IMR-90 (cell line): ENCODE data around the gene RNF182. TPM values are rescaled to one million over a fixed set of nuclear protein-coding genes. Genes with fewer than 3 reads are reported as not detected.

Experiments used
- ATAC-seq: fragments of 200-7000 bp; cut with Tn5 transposase; 2 replicates; pipeline ENCODE4 v1.9.1; 2020; ENCODE audit warnings: low read depth, mild to moderate bottlenecking, moderate library complexity
- BruUV-seq: library from RNA; stranded (reverse); fragments of 400-500 nt; replicated peaks from 2 replicates; lab custom pipeline; 2021; lab: Mats Ljungman, UMichigan
- CTCF ChIA-PET: fragments of 300-600 bp; formaldehyde crosslinking; extraction: SDS; loops from one replicate; lab custom pipeline; 2021; ENCODE audit warnings: antibody characterized with exemption; lab: Yijun Ruan, JAX
- POLR2A ChIA-PET: fragments of 300-600 bp; sonication (Branson Sonifier 250); formaldehyde crosslinking; loops from one replicate; lab custom pipeline; 2022; ENCODE audit warnings: antibody characterized with exemption; ENCODE audit not compliant: unreplicated experiment; lab: Charles Lee
- DNase-seq: peaks from one replicate; pipeline ENCODE4 v3.0.0; 2013
- H2AFZ ChIP-seq: replicated peaks from 2 replicates; pipeline ENCODE3; 2013; ENCODE audit warnings: low read length, mild to moderate bottlenecking; ENCODE audit not compliant: poor library complexity
- H2AK5ac ChIP-seq: 2 replicates; pipeline ENCODE4 v1.6.1; 2013; ENCODE audit warnings: low read depth, low read length, inconsistent platforms
- H2AK9ac ChIP-seq: replicated peaks from 2 replicates; pipeline ENCODE3; 2013; ENCODE audit warnings: mild to moderate bottlenecking, low read depth, low read length, moderate library complexity; ENCODE audit not compliant: poor library complexity
- H2BK120ac ChIP-seq: 2 replicates; pipeline ENCODE4 v1.6.1; 2013; ENCODE audit warnings: low read depth, low read length, inconsistent platforms
- H2BK15ac ChIP-seq: 3 replicates; pipeline ENCODE4 v1.6.1; 2013; ENCODE audit warnings: low read depth, low read length, inconsistent platforms
- H2BK20ac ChIP-seq: 2 replicates; pipeline ENCODE4 v1.6.1; 2013; ENCODE audit warnings: low read depth, mild to moderate bottlenecking, inconsistent platforms, low read length, moderate library complexity
- H2BK5ac ChIP-seq: 2 replicates; pipeline ENCODE4 v1.6.1; 2013; ENCODE audit warnings: mild to moderate bottlenecking, low read depth, low read length, inconsistent platforms; ENCODE audit not compliant: poor library complexity, severe bottlenecking
- H3K14ac ChIP-seq: replicated peaks from 2 replicates; pipeline ENCODE4 v1.6.1; 2013; ENCODE audit warnings: low read depth, low read length, inconsistent platforms
- H3K18ac ChIP-seq: 2 replicates; pipeline ENCODE4 v1.6.1; 2013; ENCODE audit warnings: low read depth, low read length, control low read depth
- H3K23ac ChIP-seq: 2 replicates; pipeline ENCODE4 v1.6.1; 2013; ENCODE audit warnings: low read depth, low read length, inconsistent platforms
- H3K27ac ChIP-seq: 2 replicates; pipeline ENCODE4 v1.5.1; 2013; ENCODE audit warnings: mild to moderate bottlenecking, control low read depth, low read length; ENCODE audit not compliant: insufficient read depth
- H3K27me3 ChIP-seq: 2 replicates; pipeline ENCODE4 v1.6.1; 2013; ENCODE audit warnings: low read length; ENCODE audit not compliant: control insufficient read depth, insufficient read depth
- H3K36me3 ChIP-seq: 2 replicates; pipeline ENCODE4 v1.6.1; 2013; ENCODE audit warnings: low read length, mixed read lengths; ENCODE audit not compliant: control insufficient read depth, insufficient read depth
- H3K4ac ChIP-seq: 2 replicates; pipeline ENCODE4 v1.6.1; 2013; ENCODE audit warnings: low read depth, low read length, inconsistent platforms
- H3K4me1 ChIP-seq: 2 replicates; pipeline ENCODE4 v1.6.1; 2013; ENCODE audit warnings: low read length, mixed read lengths; ENCODE audit not compliant: control insufficient read depth, insufficient read depth
- H3K4me2 ChIP-seq: 2 replicates; pipeline ENCODE4 v1.6.1; 2013; ENCODE audit warnings: low read depth, mild to moderate bottlenecking, control low read depth, low read length, moderate library complexity
- H3K4me3 ChIP-seq: 2 replicates; pipeline ENCODE4 v1.5.1; 2013; ENCODE audit warnings: low read depth, mild to moderate bottlenecking, control low read depth, low read length, moderate library complexity; ENCODE audit not compliant: insufficient read depth
- H3K56ac ChIP-seq: 2 replicates; pipeline ENCODE4 v1.6.1; 2013; ENCODE audit warnings: low read length, inconsistent platforms; ENCODE audit not compliant: insufficient read depth; ENCODE audit errors: extremely low read depth
- H3K79me1 ChIP-seq, 2 experiments: 2 replicates each; pipeline ENCODE4 v1.6.1; 2013; ENCODE audit warnings: low read length in 2 of 2, inconsistent platforms in 1 of 2, low read depth in 1 of 2
- H3K9ac ChIP-seq: 2 replicates; pipeline ENCODE4 v1.6.1; 2013; ENCODE audit warnings: low read depth, low read length, control low read depth
- H3K9me1 ChIP-seq: 2 replicates; pipeline ENCODE4 v1.6.1; 2013; ENCODE audit warnings: low read length, inconsistent platforms; ENCODE audit not compliant: insufficient read depth
- H3K9me3 ChIP-seq: 2 replicates; pipeline ENCODE4 v1.6.1; 2013; ENCODE audit warnings: low read length; ENCODE audit not compliant: control insufficient read depth, insufficient read depth
- H4K20me1 ChIP-seq: 2 replicates; pipeline ENCODE4 v1.6.1; 2013; ENCODE audit warnings: low read length, inconsistent platforms; ENCODE audit not compliant: insufficient read depth
- H4K5ac ChIP-seq: 2 replicates; pipeline ENCODE4 v1.6.1; 2013; ENCODE audit warnings: mild to moderate bottlenecking, low read depth, low read length, control low read depth
- H4K8ac ChIP-seq, 2 experiments: 2 replicates each; pipeline ENCODE4 v1.6.1; 2013; ENCODE audit warnings: low read depth in 2 of 2, low read length in 2 of 2, control low read depth in 1 of 2, inconsistent platforms in 1 of 2
- H4K91ac ChIP-seq: 2 replicates; pipeline ENCODE4 v1.6.1; 2013; ENCODE audit warnings: low read depth, low read length, inconsistent platforms; ENCODE audit not compliant: insufficient read depth
- BHLHE40 ChIP-seq: fragments of 150-350 bp; IDR thresholded peaks from 2 replicates; pipeline ENCODE4 v1.6.1; 2016; ENCODE audit warnings: mild to moderate bottlenecking, low read depth, low read length
- CEBPB ChIP-seq: IDR thresholded peaks from 2 replicates; pipeline ENCODE4 v1.6.1; 2012; ENCODE audit warnings: low read depth, low read length, improper control_type of control experiment
- CHD1 ChIP-seq: IDR thresholded peaks from 2 replicates; pipeline ENCODE4 v1.6.1; 2012; ENCODE audit warnings: low read depth, low read length, improper control_type of control experiment
- CTCF ChIP-seq: conservative IDR thresholded peaks from 2 replicates; pipeline ENCODE4 v1.5.1; 2012; ENCODE audit warnings: mild to moderate bottlenecking, low read depth, low read length, improper control_type of control experiment
- ELK1 ChIP-seq: fragments of 150-350 bp; IDR thresholded peaks from 2 replicates; pipeline ENCODE4 v1.6.1; 2016; ENCODE audit warnings: low read depth, mild to moderate bottlenecking, low read length, moderate library complexity, borderline replicate concordance
- FOS ChIP-seq: fragments of 150-350 bp; IDR thresholded peaks from 2 replicates; pipeline ENCODE4 v1.6.1; 2016; ENCODE audit warnings: low read depth, low read length
- MAFK ChIP-seq: IDR thresholded peaks from 2 replicates; pipeline ENCODE4 v1.6.1; 2012; ENCODE audit warnings: low read depth, low read length, improper control_type of control experiment
- MAZ ChIP-seq: IDR thresholded peaks from 2 replicates; pipeline ENCODE4 v1.6.1; 2012; ENCODE audit warnings: low read depth, mild to moderate bottlenecking, low read length, improper control_type of control experiment, moderate library complexity, borderline replicate concordance
- MXI1 ChIP-seq: IDR thresholded peaks from 2 replicates; pipeline ENCODE4 v1.6.1; 2012; ENCODE audit warnings: low read depth, mild to moderate bottlenecking, low read length, moderate library complexity, borderline replicate concordance
- NFE2L2 ChIP-seq: fragments of 150-350 bp; IDR thresholded peaks from 2 replicates; pipeline ENCODE4 v1.6.1; 2016; ENCODE audit warnings: low read depth, mild to moderate bottlenecking, low read length
- POLR2A ChIP-seq: IDR thresholded peaks from 2 replicates; pipeline ENCODE4 v1.6.1; 2012; ENCODE audit warnings: mild to moderate bottlenecking, low read depth, low read length
- RAD21 ChIP-seq: IDR thresholded peaks from 2 replicates; pipeline ENCODE4 v1.6.1; 2012; ENCODE audit warnings: low read length, improper control_type of control experiment
- RCOR1 ChIP-seq: IDR thresholded peaks from 2 replicates; pipeline ENCODE4 v1.6.1; 2012; ENCODE audit warnings: mild to moderate bottlenecking, low read length, improper control_type of control experiment; ENCODE audit not compliant: insufficient replicate concordance
- RFX5 ChIP-seq: IDR thresholded peaks from 2 replicates; pipeline ENCODE4 v1.8.0; 2012; ENCODE audit warnings: low read depth, mild to moderate bottlenecking, low read length, moderate library complexity
- SMC3 ChIP-seq: fragments of 150-350 bp; IDR thresholded peaks from 2 replicates; pipeline ENCODE4 v1.6.1; 2016; ENCODE audit warnings: low read depth, mild to moderate bottlenecking, antibody characterized with exemption, low read length, moderate library complexity
- USF2 ChIP-seq: fragments of 150-350 bp; IDR thresholded peaks from 2 replicates; pipeline ENCODE4 v1.6.1; 2017; ENCODE audit warnings: mild to moderate bottlenecking, antibody characterized with exemption, low read length, low read depth
- WGBS, 2 experiments: methylation state at CpG; one replicate each; pipeline versions ENCODE4 v1.1.5 to v1.1.7; 2013; ENCODE audit warnings: missing lambda C conversion rate in 2 of 2; ENCODE audit not compliant: insufficient read length in 1 of 2; ENCODE audit errors: extremely low coverage in 2 of 2; 5-methylcytosine and 5-hydroxymethylcytosine counted together
- dilution Hi-C: fragments of 300-500 bp; cut with HindIII; formaldehyde crosslinking; loops from one replicate; pipeline ENCODE4 v1.14.3; 2018; ENCODE audit warnings: low sequenced_read_pairs; ENCODE audit not compliant: unreplicated experiment
- in situ Hi-C: fragments of 300-500 bp; cut with MboI; formaldehyde crosslinking; loops from 3 replicates; pipeline ENCODE4 v1.14.3; 2019; ENCODE audit warnings: low sequenced_read_pairs, inconsistent platforms, mixed read lengths
- intact Hi-C: fragments of 100-400 bp; cut with micrococcal nuclease; formaldehyde crosslinking; loops from 2 replicates; pipeline ENCODE4 v1.10.0; 2022
- polyA plus RNA-seq, 3 experiments: library from polyadenylated mRNA; depleted of rRNA; stranded (reverse); fragments of >200 nt; gene quantifications; 2 replicates each; pipeline ENCODE4 v1.2.3, GENCODE V29; 2012; ENCODE audit warnings: low replicate concordance in 1 of 3
- total RNA-seq: library from RNA; depleted of rRNA; stranded (reverse); fragments of >200 nt; gene quantifications from 2 replicates; pipeline ENCODE4 v1.2.3, GENCODE V29; 2012

Gene RNF182
- total and polyA plus RNA-seq, 2 of the 4 experiments (the other 2 are of a cell fraction) = 4.1 to 9.1 TPM

- WGBS, 2 experiments = 17% methylated on average over 1 of the region's 1 CpG; no CpG with 5 or more reads in 1 of the 2 experiments
- CTCF ChIA-PET = interaction anchor here (0.6 to 1.7 kb wide), 2 partner anchors 13 to 150 kb away, joined by 4 to 5 read pairs; no protein-coding TSS in a partner anchor
Measured at GRCh38 chr6:13917141-13917540, 7.6 kb upstream of the RNF182 start.

More at GRCh38 chr6:13917141-13917540, 7.6 kb upstream of the RNF182 start:
- Histone ChIP-seq H3K4me3 (no peak overlapping the region), H4K5ac (no peak overlapping the region), H3K4me1 (no peaks in the 10 kb centered on the region; the same call in 1 of the 2 replicates), H3K9me3 (no peaks in the 10 kb centered on the region), H4K20me1 (no peaks in the 10 kb centered on the region), H3K18ac (no peak overlapping the region), H3K9me1 (no peaks in the 10 kb centered on the region), H3K9ac (no peak overlapping the region), H2BK20ac (no peak overlapping the region), H3K27ac (no peak overlapping the region), H4K8ac (no peak overlapping the region), H2BK15ac (no peak overlapping the region), H2BK120ac (no peak overlapping the region), H3K14ac (no peak overlapping the region; the same call in 1 of the 2 replicates), H2AK9ac (no peak overlapping the region), H2AFZ (no peak overlapping the region), H2BK5ac (no peak overlapping the region), H3K79me1 (no peaks in the 10 kb centered on the region), H3K4me2 (no peak overlapping the region), H3K56ac (no peak overlapping the region), H3K23ac (no peak overlapping the region), H3K4ac (no peak overlapping the region), H3K36me3 (no peaks in the 10 kb centered on the region), H2AK5ac (no peak overlapping the region), H3K27me3 (peaks cover 2% of the 10 kb centered on the region; the same call in 1 of the 2 replicates), H4K91ac (no peak overlapping the region)
- no peak for ATAC-seq
- in situ Hi-C loops (loop anchor here (25.0 kb wide), 1 partner anchor 1470 kb away; no protein-coding TSS in a partner anchor), intact Hi-C loops (no loop called here), dilution Hi-C loops (no loop called here)
- DNase-seq = no peak
- BruUV-seq = no TSS peak
- POLR2A ChIA-PET = no interaction called here
- no peak for TF ChIP-seq MXI1
- no peak for TF ChIP-seq CEBPB
- no peak for TF ChIP-seq CHD1
- no peak for TF ChIP-seq POLR2A
- no peak for TF ChIP-seq SMC3
- TF ChIP-seq USF2 = no peak
- TF ChIP-seq RFX5 = no peak
- no peak for TF ChIP-seq FOS
- TF ChIP-seq RAD21 = no peak
- TF ChIP-seq NFE2L2 = no peak
- TF ChIP-seq ELK1 = no peak
- no peak for TF ChIP-seq CTCF
- TF ChIP-seq RCOR1 = no peak
- TF ChIP-seq BHLHE40 = no peak
- TF ChIP-seq MAFK = no peak
- no peak for TF ChIP-seq MAZ
